PC-9 (cell line): ENCODE results near the gene CTNNAL1. TPM values are rescaled to one million over a fixed set of nuclear protein-coding genes. Genes with fewer than 3 reads are reported as not detected.
A peak's percentile ranks its signal among the peaks of the same experiment; 100 is the strongest.

Experiments used
- BruUV-seq: library from RNA; stranded (reverse); fragments of 400-500 nt; replicated peaks from 2 replicates; lab custom pipeline; 2021; lab: Mats Ljungman, UMichigan
- CTCF ChIA-PET: fragments of 300-600 bp; sonication (Branson Sonifier 250); formaldehyde crosslinking; loops from one replicate; lab custom pipeline; 2022; ENCODE audit warnings: antibody characterized with exemption; lab: Charles Lee
- POLR2A ChIA-PET: fragments of 300-600 bp; sonication (Branson Sonifier 250); formaldehyde crosslinking; loops from one replicate; lab custom pipeline; 2022; ENCODE audit warnings: antibody characterized with exemption; ENCODE audit not compliant: unreplicated experiment; lab: Charles Lee
- DNase-seq, 2 experiments: peaks; one replicate each; pipeline versions ENCODE4 v3.0.0 to v3.0.0-alpha.2; 2015 to 2022; ENCODE audit warnings: mixed read lengths in 1 of 2
- H2AFZ ChIP-seq: fragments of 200-600 bp; sonication (generic); 2 replicates; pipeline ENCODE4 v1.8.1; 2017; ENCODE audit warnings: antibody characterized with exemption
- H3F3A ChIP-seq: fragments of 200-600 bp; sonication (generic); 2 replicates; pipeline ENCODE4 v1.8.1; 2017; ENCODE audit warnings: antibody characterized with exemption, mild to moderate bottlenecking, low read depth; ENCODE audit not compliant: insufficient read depth
- H3K27ac ChIP-seq: fragments of 200-600 bp; sonication (generic); 2 replicates; pipeline ENCODE4 v1.6.1; 2016; ENCODE audit warnings: mixed run types
- H3K27me3 ChIP-seq: fragments of 200-600 bp; sonication (generic); 2 replicates; pipeline ENCODE4 v1.6.1; 2016; ENCODE audit warnings: low read depth, mixed run types; ENCODE audit not compliant: insufficient read depth
- H3K36me3 ChIP-seq: fragments of 200-600 bp; sonication (generic); 2 replicates; pipeline ENCODE4 v1.6.1; 2016; ENCODE audit warnings: low read depth, mixed run types
- H3K4me1 ChIP-seq: fragments of 200-600 bp; sonication (generic); replicated peaks from 2 replicates; pipeline ENCODE4 v1.6.1; 2016; ENCODE audit warnings: mixed run types; ENCODE audit not compliant: insufficient read depth
- H3K4me2 ChIP-seq: fragments of 200-600 bp; sonication (generic); 2 replicates; pipeline ENCODE4 v1.6.1; 2017; ENCODE audit warnings: mixed run types
- H3K4me3 ChIP-seq: fragments of 200-600 bp; sonication (generic); 2 replicates; pipeline ENCODE4 v1.6.1; 2016; ENCODE audit warnings: mixed run types
- H3K79me2 ChIP-seq: fragments of 200-600 bp; sonication (generic); 2 replicates; pipeline ENCODE4 v1.6.1; 2017; ENCODE audit warnings: low read depth, mixed run types
- H3K9me2 ChIP-seq: fragments of 200-600 bp; sonication (generic); 2 replicates; pipeline ENCODE4 v1.8.1; 2017; ENCODE audit warnings: mild to moderate bottlenecking; ENCODE audit not compliant: insufficient read depth
- H3K9me3 ChIP-seq: fragments of 200-600 bp; sonication (generic); 2 replicates; pipeline ENCODE4 v1.8.1; 2016; ENCODE audit warnings: low read depth; ENCODE audit not compliant: insufficient read depth
- H4K20me1 ChIP-seq: fragments of 200-600 bp; sonication (generic); 2 replicates; pipeline ENCODE4 v1.8.1; 2017; ENCODE audit not compliant: insufficient read depth
- CTCF ChIP-seq: fragments of 200-600 bp; sonication (generic); conservative IDR thresholded peaks from 2 replicates; pipeline ENCODE4 v1.6.1; 2017; ENCODE audit warnings: mixed run types, antibody characterized with exemption, mild to moderate bottlenecking, moderate library complexity
- EZH2 ChIP-seq: fragments of 200-600 bp; sonication (generic); IDR thresholded peaks from 2 replicates; pipeline ENCODE4 v1.8.0; 2017; ENCODE audit warnings: antibody characterized with exemption, low read depth
- intact Hi-C: fragments of 100-400 bp; cut with micrococcal nuclease; formaldehyde crosslinking; loops from one replicate; pipeline ENCODE4 v1.10.0; 2022; ENCODE audit not compliant: unreplicated experiment
- total RNA-seq: library from RNA; stranded (reverse); gene quantifications from 2 replicates; pipeline ENCODE4 v1.2.3, GENCODE V29; 2021

Gene CTNNAL1
- total RNA-seq, 1 experiment from 2014 or later, result 71.3 TPM

DNA sequence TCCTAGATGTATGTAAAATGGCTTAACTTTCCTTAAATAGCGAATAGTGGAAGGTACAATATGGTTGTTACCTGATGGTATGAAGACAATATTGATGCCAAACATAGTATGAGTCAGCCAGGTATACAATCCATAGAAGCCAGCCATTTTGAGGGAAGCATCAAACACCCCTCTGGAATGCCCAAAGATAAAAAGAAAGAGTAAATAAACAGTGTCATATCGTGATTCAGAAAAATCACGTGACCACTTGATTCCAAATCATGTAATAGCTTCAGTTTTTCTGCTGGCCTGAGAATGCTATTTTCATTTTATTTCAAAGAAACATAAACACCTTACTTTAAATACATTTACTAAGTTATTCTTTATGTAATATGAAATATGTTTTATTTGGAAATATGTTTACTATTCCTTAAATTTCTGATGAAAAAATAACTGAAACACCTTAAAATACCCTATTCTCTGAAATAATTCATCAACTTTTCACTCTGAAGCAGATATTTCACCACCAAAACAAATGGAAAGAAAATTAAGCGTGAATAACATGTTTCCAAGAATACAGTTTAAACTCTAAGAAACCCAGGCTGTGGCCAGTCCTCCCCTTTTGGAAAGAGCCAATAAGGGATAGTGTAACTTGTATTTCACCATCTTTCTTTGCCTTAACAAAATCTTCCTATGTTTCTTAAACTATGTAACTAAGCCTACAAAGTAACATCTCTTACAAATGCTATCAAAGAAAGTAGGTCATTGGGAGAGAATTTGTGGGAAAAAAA lies 24.8 kb upstream of the CTNNAL1 start:
- TF ChIP-seq CTCF (no peak), EZH2 (no peak)
- intact Hi-C loops, result loop anchor here (10.0 kb wide), 1 partner anchor 287 kb away; the partner anchor contains the start of gene EPB41L4B
- peak in 1 of 2 experiments; percentile 72 for DNase-seq
- ChIA-PET POLR2A (no interaction called here), CTCF (no interaction called here)
- Histone ChIP-seq H3K27me3 (no peaks in the 10 kb centered on the region), H3F3A (peaks cover 75% of the 10 kb centered on the region), H3K27ac (peak overlapping the region; percentile 63), H3K9me3 (no peaks in the 10 kb centered on the region), H2AFZ (no peak overlapping the region), H3K9me2 (no peaks in the 10 kb centered on the region), H4K20me1 (no peaks in the 10 kb centered on the region), H3K36me3 (peaks cover 53% of the 10 kb centered on the region), H3K4me2 (peak overlapping the region; percentile 52), H3K4me1 (peaks cover 67% of the 10 kb centered on the region), H3K79me2 (peaks cover 32% of the 10 kb centered on the region), H3K4me3 (no peak overlapping the region)
- no TSS peak for BruUV-seq

DNA sequence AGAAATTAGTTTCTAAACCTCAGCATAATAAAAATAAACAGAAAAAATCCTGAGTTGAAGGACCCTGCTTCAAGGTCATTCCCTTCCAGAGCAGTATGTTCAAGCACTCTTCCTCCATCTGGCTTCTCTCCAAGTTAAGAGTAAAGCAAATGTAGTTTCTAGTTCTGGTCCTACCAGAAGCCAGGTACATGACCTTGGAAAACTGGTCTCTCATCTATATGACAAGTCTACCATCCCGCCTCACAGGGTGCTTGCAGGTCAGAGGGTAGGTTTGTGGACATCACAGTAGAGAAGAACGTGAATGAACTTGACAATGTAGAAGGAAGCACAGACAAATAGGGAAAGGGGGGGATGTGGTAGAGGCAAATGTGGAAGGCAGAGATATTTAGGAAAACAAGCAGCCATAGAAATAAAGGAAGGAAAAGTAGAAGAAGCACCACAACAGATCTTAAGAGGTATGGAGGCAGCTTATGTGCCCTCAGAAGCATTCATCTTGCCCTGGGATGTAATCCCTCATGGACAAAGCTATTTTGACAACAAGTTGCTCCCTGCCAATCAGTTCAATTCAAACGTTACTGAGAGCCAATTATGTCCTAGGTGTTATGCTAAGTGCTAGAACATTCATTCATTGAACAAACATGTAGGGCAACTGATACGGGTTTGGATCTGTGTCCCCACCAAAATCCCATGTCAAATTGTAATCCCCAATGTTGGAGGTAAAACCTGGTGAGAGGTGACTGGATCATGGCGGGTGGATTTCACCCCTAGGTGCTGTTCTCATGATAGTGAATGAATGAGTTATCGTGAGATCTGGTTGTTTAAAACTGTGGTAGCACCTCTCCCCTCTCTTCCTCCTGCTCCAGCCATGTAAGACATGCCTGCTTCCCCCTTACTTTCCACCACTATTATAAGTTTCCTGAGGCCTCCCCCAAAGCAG lies 23.7 kb upstream of the CTNNAL1 start:
- Histone ChIP-seq H3K27ac (peak overlapping the region; percentile 63), H3K4me2 (peak overlapping the region; percentile 52), H3K9me2 (no peaks in the 10 kb centered on the region), H3K36me3 (peaks cover 63% of the 10 kb centered on the region), H4K20me1 (no peaks in the 10 kb centered on the region), H3K4me1 (peaks cover 69% of the 10 kb centered on the region), H3K4me3 (no peak overlapping the region), H2AFZ (no peak overlapping the region), H3F3A (peaks cover 76% of the 10 kb centered on the region), H3K9me3 (no peaks in the 10 kb centered on the region), H3K27me3 (no peaks in the 10 kb centered on the region), H3K79me2 (peaks cover 37% of the 10 kb centered on the region)
- intact Hi-C loops, result loop anchor here (1.0 to 10.0 kb wide), 4 partner anchors 25 to 288 kb away; partner anchors contain the start of genes ABITRAM, ELP1 and EPB41L4B
- TF ChIP-seq EZH2 (no peak), CTCF (no peak)
- ChIA-PET CTCF (no interaction called here), POLR2A (interaction anchor here (0.6 kb wide), 1 partner anchor 25 kb away, joined by 4 read pairs; no protein-coding TSS in a partner anchor)
- peak; percentile 16 to 50 for DNase-seq
- BruUV-seq, result no TSS peak
